A549 (cell line): ENCODE measurements around the gene IL10RA. TPM values are rescaled to one million over a fixed set of nuclear protein-coding genes. Genes with fewer than 3 reads are reported as not detected.

Experiments
- ATAC-seq, 2 experiments: fragments of 200-7000 bp in 1 of 2; fragments of >200 bp in 1 of 2; cut with Nextera tagmentation in 1 of 2; cut with Tn5 transposase in 1 of 2; 3 replicates each; pipeline versions ENCODE4 v1.8.0 to v1.9.1; 2018 to 2020; ENCODE audit warnings: mild to moderate bottlenecking in 1 of 2, moderate library complexity in 1 of 2
- CTCF ChIA-PET: fragments of 300-600 bp; sonication (Branson Sonifier 250); formaldehyde crosslinking; extraction: SDS; loops from one replicate; lab custom pipeline; 2021; ENCODE audit warnings: antibody characterized with exemption, inconsistent platforms; lab: Yijun Ruan, JAX
- POLR2A ChIA-PET: fragments of 350-600 bp; formaldehyde crosslinking; extraction: SDS; loops from one replicate; lab custom pipeline; 2021; ENCODE audit warnings: antibody characterized with exemption, inconsistent platforms; lab: Yijun Ruan, JAX
- DNase-seq, 2 experiments: peaks; one replicate each; pipeline versions ENCODE4 v3.0.0 to v3.0.0-alpha.2; 2011 to 2016; ENCODE audit warnings: low read depth in 1 of 2, low spot score in 1 of 2
- FAIRE-seq: peaks from 2 replicates; lab custom pipeline; 2011; peaks lifted over from hg19 to GRCh38; lab: Jason Lieb, UNC
- H3K27ac ChIP-seq, 2 experiments: fragments of >200 bp; sonication (Bioruptor Twin); formaldehyde crosslinking; 3 replicates each; pipeline ENCODE4 v1.5.1; 2016 to 2017
- H3K4me1 ChIP-seq: fragments of >200 bp; sonication (Bioruptor Twin); formaldehyde crosslinking; 3 replicates; pipeline ENCODE4 v1.6.1; 2016
- H3K4me2 ChIP-seq: fragments of >200 bp; sonication (Bioruptor Twin); formaldehyde crosslinking; 3 replicates; pipeline ENCODE4 v1.6.1; 2016
- H3K4me3 ChIP-seq: fragments of >200 bp; sonication (Bioruptor Twin); formaldehyde crosslinking; 3 replicates; pipeline ENCODE4 v1.5.1; 2016
- H3K9me3 ChIP-seq: fragments of >200 bp; sonication (Bioruptor Twin); formaldehyde crosslinking; 3 replicates; pipeline ENCODE4 v1.6.1; 2016
- BHLHE40 ChIP-seq: IDR thresholded peaks from 2 replicates; pipeline ENCODE4 v1.6.1; 2012; ENCODE audit warnings: low read depth, low read length, inconsistent platforms
- CEBPB ChIP-seq, 2 experiments: fragments of >200 bp in 1 of 2; sonication (Bioruptor Twin) in 1 of 2; formaldehyde crosslinking in 1 of 2; IDR thresholded peaks; 2 replicates each; pipeline ENCODE4 v1.6.1; 2012 to 2016
- CHD4 ChIP-seq: fragments of 200-600 bp; sonication (generic); IDR thresholded peaks from 2 replicates; pipeline ENCODE4 v1.6.1; 2016; ENCODE audit warnings: antibody characterized with exemption, mild to moderate bottlenecking, borderline replicate concordance
- EHF ChIP-seq: fragments of 250-450 bp; sonication (Bioruptor Pico); IDR thresholded peaks from 2 replicates; pipeline ENCODE4 v1.5.0; 2020; ENCODE audit warnings: mild to moderate bottlenecking
- FOSB ChIP-seq: fragments of 250-450 bp; sonication (Bioruptor Pico); IDR thresholded peaks from 2 replicates; pipeline ENCODE4 v1.5.0; 2020; ENCODE audit warnings: mild to moderate bottlenecking, moderate library complexity
- FOSL2 ChIP-seq, 2 experiments: fragments of 450-650 bp in 1 of 2; fragments of >200 bp in 1 of 2; sonication (Bioruptor Twin) in 1 of 2; formaldehyde crosslinking; IDR thresholded peaks; 2 replicates each; pipeline versions ENCODE4 v1.5.0 to v1.6.1; 2016 to 2020; ENCODE audit warnings: mild to moderate bottlenecking in 1 of 2, moderate library complexity in 1 of 2
- GATA3 ChIP-seq: IDR thresholded peaks from 2 replicates; pipeline ENCODE4 v1.6.1; 2012; ENCODE audit warnings: borderline replicate concordance
- HDAC2 ChIP-seq: fragments of 200-600 bp; sonication (generic); IDR thresholded peaks from 2 replicates; pipeline ENCODE4 v1.6.1; 2016
- HOXA7 ChIP-seq: fragments of 250-450 bp; sonication (Bioruptor Pico); IDR thresholded peaks from 2 replicates; pipeline ENCODE4 v1.5.0; 2020; ENCODE audit warnings: mild to moderate bottlenecking, moderate library complexity
- HOXB13 ChIP-seq: fragments of 250-450 bp; sonication (Bioruptor Pico); IDR thresholded peaks from 2 replicates; pipeline ENCODE4 v1.5.0; 2020; ENCODE audit warnings: low read depth, mild to moderate bottlenecking, moderate library complexity
- JUN ChIP-seq, 2 experiments: fragments of >200 bp; sonication (Bioruptor Twin); formaldehyde crosslinking; IDR thresholded peaks; 2 replicates in 1 of 2; 3 replicates in 1 of 2; pipeline ENCODE4 v1.6.1; 2016 to 2017
- KDM1A ChIP-seq: fragments of 200-600 bp; sonication (generic); IDR thresholded peaks from 2 replicates; pipeline ENCODE4 v1.6.1; 2016; ENCODE audit warnings: low read depth, mild to moderate bottlenecking
- MAZ ChIP-seq: fragments of 150-350 bp; IDR thresholded peaks from 2 replicates; pipeline ENCODE4 v1.6.1; 2014; ENCODE audit warnings: antibody characterized with exemption, low read depth, low read length, borderline replicate concordance
- MYC ChIP-seq: IDR thresholded peaks from 2 replicates; pipeline ENCODE4 v1.6.1; 2012; ENCODE audit warnings: mild to moderate bottlenecking, inconsistent platforms, low read length, improper control_type of control experiment, borderline replicate concordance
- NPAS2 ChIP-seq: fragments of 250-450 bp; sonication (Bioruptor Pico); IDR thresholded peaks from 2 replicates; pipeline ENCODE4 v1.8.0; 2022; ENCODE audit warnings: mild to moderate bottlenecking, moderate library complexity, borderline replicate concordance
- NR3C1 ChIP-seq: fragments of >200 bp; sonication (Bioruptor Twin); formaldehyde crosslinking; IDR thresholded peaks from 3 replicates; pipeline ENCODE4 v1.6.1; 2017
- POLR2AphosphoS2 ChIP-seq: conservative IDR thresholded peaks from 2 replicates; pipeline ENCODE4 v1.6.1; 2012; ENCODE audit warnings: low read length, improper control_type of control experiment, inconsistent platforms
- RFX5 ChIP-seq: fragments of 450-650 bp; IDR thresholded peaks from 2 replicates; pipeline ENCODE4 v1.7.1; 2014; ENCODE audit warnings: antibody characterized with exemption, mild to moderate bottlenecking, moderate library complexity
- ZSCAN20 ChIP-seq: fragments of 250-450 bp; sonication (Bioruptor Pico); IDR thresholded peaks from 2 replicates; pipeline ENCODE4 v1.8.0; 2022; ENCODE audit warnings: mild to moderate bottlenecking, moderate library complexity
- whole genome bisulfite sequencing: methylation state at CpG from one replicate; pipeline ENCODE4 v1.1.6; 2017; ENCODE audit errors: missing lambda C conversion rate; 5-methylcytosine and 5-hydroxymethylcytosine counted together
- polyA plus RNA-seq, 4 experiments: library from polyadenylated mRNA; depleted of rRNA in 3 of 4; stranded (reverse); fragments of >200 nt; fragmentation: RNase III in 1 of 4; extraction: RNeasy Plus Mini Kit Qiagen cat#74134 plus additional on column Dnase treatment in 1 of 4; gene quantifications; 2 replicates in 3 of 4; 3 replicates in 1 of 4; pipeline ENCODE4 v1.2.3, GENCODE V29; 2011 to 2017
- TF ChIP-seq, protein P1 (sequence below): IDR thresholded peaks from 2 replicates; pipeline ENCODE4 v1.6.1; 2012
- TF ChIP-seq, protein P2 (sequence below): IDR thresholded peaks from 2 replicates; pipeline ENCODE4 v1.6.1; 2012

The IL10RA gene
- polyA plus RNA-seq, 2 of the 4 experiments (the other 2 are of a cell fraction), result 0.03 to 0.17 TPM

DNA sequence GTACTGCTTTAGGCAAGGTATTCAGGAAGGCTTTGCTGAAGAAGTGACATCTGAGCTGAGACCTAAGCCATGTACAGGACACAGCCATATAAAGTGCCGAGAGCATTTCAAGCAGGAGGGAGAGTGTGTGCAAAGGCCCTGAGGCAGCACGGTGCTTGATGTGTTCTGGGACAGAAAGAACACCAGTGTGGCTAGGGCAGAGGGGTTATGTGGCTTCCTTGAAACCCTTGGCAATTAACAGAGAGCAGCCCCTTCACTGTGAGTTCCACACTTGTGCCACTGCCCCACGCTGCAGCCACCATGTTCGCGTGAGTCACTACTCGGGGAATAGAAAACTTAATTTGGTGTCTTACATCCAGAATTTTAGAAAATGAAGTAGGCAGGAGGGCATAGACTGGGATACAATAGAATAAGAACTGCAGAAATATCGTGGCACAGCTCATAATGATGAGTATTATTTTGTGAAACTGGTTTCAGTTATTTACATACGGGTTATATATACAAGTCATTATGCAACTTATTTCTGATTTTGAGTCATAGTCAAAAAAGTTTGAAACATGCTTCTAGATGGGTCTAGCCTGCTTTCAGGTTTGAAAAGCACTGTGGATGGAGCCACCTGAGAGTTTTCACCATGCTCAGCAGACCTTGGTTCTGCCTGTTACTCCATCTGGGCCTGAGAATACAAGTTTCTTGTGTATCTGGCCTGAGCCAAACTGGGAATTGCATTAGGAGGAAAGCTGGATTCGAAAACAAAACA lies 11.8 kb downstream of the IL10RA start:
- H3K9me3 ChIP-seq, result no peaks in the 10 kb centered on the region
- CTCF ChIA-PET, result no interaction called here
- 74% methylated on average over 9 of the region's 9 CpGs for WGBS
- no peak overlapping the region for H3K4me3 ChIP-seq
- POLR2A ChIA-PET, result no interaction called here
- ATAC-seq, result no peak
- FAIRE-seq, result no peak
- H3K4me1 ChIP-seq, result no peaks in the 10 kb centered on the region
- no peak overlapping the region for H3K4me2 ChIP-seq
- no peak for DNase-seq
- no peak overlapping the region for H3K27ac ChIP-seq
- TF ChIP-seq NPAS2 (CRISPR knock-in tag) (no peak), HOXA7 (CRISPR knock-in tag) (no peak), CHD4 (no peak), POLR2AphosphoS2 (no peak), CEBPB (IDR thresholded peaks at IDR 0.05) (no peak), NR3C1 (no peak), MYC (no peak), MAZ (no peak), HOXB13 (CRISPR knock-in tag) (no peak), BHLHE40 (no peak)

DNA sequence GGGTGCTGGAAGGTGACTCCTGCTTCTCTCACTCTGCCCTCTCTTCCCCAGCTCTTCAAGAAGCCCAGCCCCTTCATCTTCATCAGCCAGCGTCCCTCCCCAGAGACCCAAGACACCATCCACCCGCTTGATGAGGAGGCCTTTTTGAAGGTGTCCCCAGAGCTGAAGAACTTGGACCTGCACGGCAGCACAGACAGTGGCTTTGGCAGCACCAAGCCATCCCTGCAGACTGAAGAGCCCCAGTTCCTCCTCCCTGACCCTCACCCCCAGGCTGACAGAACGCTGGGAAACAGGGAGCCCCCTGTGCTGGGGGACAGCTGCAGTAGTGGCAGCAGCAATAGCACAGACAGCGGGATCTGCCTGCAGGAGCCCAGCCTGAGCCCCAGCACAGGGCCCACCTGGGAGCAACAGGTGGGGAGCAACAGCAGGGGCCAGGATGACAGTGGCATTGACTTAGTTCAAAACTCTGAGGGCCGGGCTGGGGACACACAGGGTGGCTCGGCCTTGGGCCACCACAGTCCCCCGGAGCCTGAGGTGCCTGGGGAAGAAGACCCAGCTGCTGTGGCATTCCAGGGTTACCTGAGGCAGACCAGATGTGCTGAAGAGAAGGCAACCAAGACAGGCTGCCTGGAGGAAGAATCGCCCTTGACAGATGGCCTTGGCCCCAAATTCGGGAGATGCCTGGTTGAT lies 12.6 kb downstream of the IL10RA start:
- TF ChIP-seq NR3C1, result no peak
- TF ChIP-seq JUN (IDR thresholded peaks at IDR 0.05), result no peak
- no peak for TF ChIP-seq EHF (CRISPR knock-in tag)
- TF ChIP-seq, protein P1, sequence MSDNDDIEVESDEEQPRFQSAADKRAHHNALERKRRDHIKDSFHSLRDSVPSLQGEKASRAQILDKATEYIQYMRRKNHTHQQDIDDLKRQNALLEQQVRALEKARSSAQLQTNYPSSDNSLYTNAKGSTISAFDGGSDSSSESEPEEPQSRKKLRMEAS, result no peak
- H3K9me3 ChIP-seq, result no peaks in the 10 kb centered on the region
- ATAC-seq (no peak), FAIRE-seq (no peak), DNase-seq (no peak)
- no peak overlapping the region for H3K27ac ChIP-seq
- WGBS, result 28% methylated on average over 5 of the region's 10 CpGs
- no peak overlapping the region for H3K4me2 ChIP-seq
- POLR2A ChIA-PET, result no interaction called here
- H3K4me3 ChIP-seq, result no peak overlapping the region
- no peaks in the 10 kb centered on the region for H3K4me1 ChIP-seq
- CTCF ChIA-PET, result no interaction called here

DNA sequence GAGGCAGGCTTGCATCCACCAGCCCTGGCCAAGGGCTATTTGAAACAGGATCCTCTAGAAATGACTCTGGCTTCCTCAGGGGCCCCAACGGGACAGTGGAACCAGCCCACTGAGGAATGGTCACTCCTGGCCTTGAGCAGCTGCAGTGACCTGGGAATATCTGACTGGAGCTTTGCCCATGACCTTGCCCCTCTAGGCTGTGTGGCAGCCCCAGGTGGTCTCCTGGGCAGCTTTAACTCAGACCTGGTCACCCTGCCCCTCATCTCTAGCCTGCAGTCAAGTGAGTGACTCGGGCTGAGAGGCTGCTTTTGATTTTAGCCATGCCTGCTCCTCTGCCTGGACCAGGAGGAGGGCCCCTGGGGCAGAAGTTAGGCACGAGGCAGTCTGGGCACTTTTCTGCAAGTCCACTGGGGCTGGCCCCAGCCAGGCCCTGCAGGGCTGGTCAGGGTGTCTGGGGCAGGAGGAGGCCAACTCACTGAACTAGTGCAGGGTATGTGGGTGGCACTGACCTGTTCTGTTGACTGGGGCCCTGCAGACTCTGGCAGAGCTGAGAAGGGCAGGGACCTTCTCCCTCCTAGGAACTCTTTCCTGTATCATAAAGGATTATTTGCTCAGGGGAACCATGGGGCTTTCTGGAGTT lies 13.3 kb downstream of the IL10RA start:
- DNase-seq (no peak), ATAC-seq (no peak), FAIRE-seq (no peak)
- ChIA-PET POLR2A (no interaction called here), CTCF (interaction anchor here (1.7 kb wide), 1 partner anchor 53 kb away, joined by 7 read pairs; no protein-coding TSS in a partner anchor)
- H3K4me2 ChIP-seq, result no peak overlapping the region
- WGBS, result 80% methylated on average over 1 of the region's 3 CpGs
- H3K27ac ChIP-seq, result no peak overlapping the region
- no peak overlapping the region for H3K4me3 ChIP-seq
- H3K4me1 ChIP-seq, result no peaks in the 10 kb centered on the region
- no peaks in the 10 kb centered on the region for H3K9me3 ChIP-seq
- TF ChIP-seq KDM1A, result no peak
- TF ChIP-seq HDAC2, result no peak
- no peak for TF ChIP-seq ZSCAN20 (CRISPR knock-in tag)
- TF ChIP-seq MAZ, result no peak
- TF ChIP-seq FOSL2 (IDR thresholded peaks at IDR 0.05), result no peak
- no peak for TF ChIP-seq FOSL2 (CRISPR knock-in tag; IDR thresholded peaks at IDR 0.05)
- no peak for TF ChIP-seq GATA3
- TF ChIP-seq, protein P1, result no peak
- TF ChIP-seq, protein P2, sequence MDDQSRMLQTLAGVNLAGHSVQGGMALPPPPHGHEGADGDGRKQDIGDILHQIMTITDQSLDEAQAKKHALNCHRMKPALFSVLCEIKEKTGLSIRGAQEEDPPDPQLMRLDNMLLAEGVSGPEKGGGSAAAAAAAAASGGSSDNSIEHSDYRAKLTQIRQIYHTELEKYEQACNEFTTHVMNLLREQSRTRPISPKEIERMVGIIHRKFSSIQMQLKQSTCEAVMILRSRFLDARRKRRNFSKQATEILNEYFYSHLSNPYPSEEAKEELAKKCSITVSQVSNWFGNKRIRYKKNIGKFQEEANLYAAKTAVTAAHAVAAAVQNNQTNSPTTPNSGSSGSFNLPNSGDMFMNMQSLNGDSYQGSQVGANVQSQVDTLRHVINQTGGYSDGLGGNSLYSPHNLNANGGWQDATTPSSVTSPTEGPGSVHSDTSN, result no peak
- TF ChIP-seq RFX5, result no peak
- no peak for TF ChIP-seq FOSB
